Mucosa of stomach (tissue), 1 donor: ENCODE data around the gene CCDC191.

ENCODE experiments used
- H3K27me3 ChIP-seq: one replicate; pipeline ENCODE4 v1.7.0; 2013; ENCODE audit warnings: mild to moderate bottlenecking, low read length; ENCODE audit not compliant: control insufficient read depth, insufficient read depth
- H3K36me3 ChIP-seq: one replicate; pipeline ENCODE4 v1.7.0; 2013; ENCODE audit warnings: low read length; ENCODE audit not compliant: control insufficient read depth, insufficient read depth
- H3K4me1 ChIP-seq: one replicate; pipeline ENCODE4 v1.7.0; 2013; ENCODE audit warnings: mild to moderate bottlenecking, low read length; ENCODE audit not compliant: control insufficient read depth, insufficient read depth
- H3K4me3 ChIP-seq: one replicate; pipeline ENCODE4 v1.7.0; 2013; ENCODE audit warnings: low read length
- H3K9ac ChIP-seq: one replicate; pipeline ENCODE4 v1.7.0; 2013; ENCODE audit warnings: mild to moderate bottlenecking, low read length, moderate library complexity
- H3K9me3 ChIP-seq: one replicate; pipeline ENCODE4 v1.7.0; 2013; ENCODE audit warnings: mild to moderate bottlenecking, low read length, moderate library complexity; ENCODE audit not compliant: control insufficient read depth
- donor health status: Pancreatic carcinoma.

CCDC191 gene

DNA sequence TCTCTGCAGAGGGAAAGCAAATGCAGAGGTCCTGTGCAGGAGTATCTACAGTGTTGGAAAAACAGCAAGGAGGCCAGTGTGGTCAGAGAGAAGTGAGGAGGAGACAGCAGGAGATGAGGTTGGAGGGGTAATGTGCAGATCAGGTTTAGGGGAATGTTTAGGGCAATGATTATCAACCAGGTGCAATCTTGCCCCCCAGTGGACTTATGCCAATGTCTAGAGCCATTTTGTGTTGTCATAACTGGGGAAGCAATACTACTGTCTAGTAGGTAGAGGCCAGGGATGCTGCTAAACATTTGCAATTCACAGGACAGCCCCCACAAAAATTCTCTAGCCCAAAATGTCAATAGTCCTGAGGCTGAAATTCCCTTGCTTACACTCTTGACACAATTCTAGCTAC lies 13.1 kb downstream of the CCDC191 start:
- no peak overlapping the region for H3K9ac ChIP-seq
- no peaks in the 10 kb centered on the region for H3K27me3 ChIP-seq
- no peaks in the 10 kb centered on the region for H3K9me3 ChIP-seq
- H3K4me3 ChIP-seq, result no peak overlapping the region
- no peaks in the 10 kb centered on the region for H3K36me3 ChIP-seq
- H3K4me1 ChIP-seq, result no peaks in the 10 kb centered on the region

DNA sequence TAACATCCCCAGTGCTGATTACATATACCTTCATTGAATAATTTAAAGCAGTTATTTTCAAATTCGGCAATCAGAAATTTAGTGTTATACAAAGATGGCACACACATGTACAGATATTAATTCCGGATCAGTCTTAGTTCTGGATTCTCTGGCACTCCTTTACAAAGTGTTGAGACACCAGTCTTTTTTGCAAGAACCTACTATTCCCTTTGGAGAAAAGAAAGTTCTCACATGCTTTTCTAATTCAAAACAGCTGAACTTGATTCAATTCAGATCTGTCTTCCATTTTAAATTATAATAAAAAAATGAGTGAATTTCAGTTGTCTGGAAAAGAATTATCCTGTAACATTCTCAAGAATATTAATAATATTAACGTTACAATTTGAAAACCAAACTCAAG lies 20.4 kb downstream of the CCDC191 start:
- no peaks in the 10 kb centered on the region for H3K36me3 ChIP-seq
- H3K9ac ChIP-seq, result no peak overlapping the region
- no peak overlapping the region for H3K4me3 ChIP-seq
- H3K4me1 ChIP-seq, result no peaks in the 10 kb centered on the region
- no peaks in the 10 kb centered on the region for H3K27me3 ChIP-seq
- no peaks in the 10 kb centered on the region for H3K9me3 ChIP-seq

DNA sequence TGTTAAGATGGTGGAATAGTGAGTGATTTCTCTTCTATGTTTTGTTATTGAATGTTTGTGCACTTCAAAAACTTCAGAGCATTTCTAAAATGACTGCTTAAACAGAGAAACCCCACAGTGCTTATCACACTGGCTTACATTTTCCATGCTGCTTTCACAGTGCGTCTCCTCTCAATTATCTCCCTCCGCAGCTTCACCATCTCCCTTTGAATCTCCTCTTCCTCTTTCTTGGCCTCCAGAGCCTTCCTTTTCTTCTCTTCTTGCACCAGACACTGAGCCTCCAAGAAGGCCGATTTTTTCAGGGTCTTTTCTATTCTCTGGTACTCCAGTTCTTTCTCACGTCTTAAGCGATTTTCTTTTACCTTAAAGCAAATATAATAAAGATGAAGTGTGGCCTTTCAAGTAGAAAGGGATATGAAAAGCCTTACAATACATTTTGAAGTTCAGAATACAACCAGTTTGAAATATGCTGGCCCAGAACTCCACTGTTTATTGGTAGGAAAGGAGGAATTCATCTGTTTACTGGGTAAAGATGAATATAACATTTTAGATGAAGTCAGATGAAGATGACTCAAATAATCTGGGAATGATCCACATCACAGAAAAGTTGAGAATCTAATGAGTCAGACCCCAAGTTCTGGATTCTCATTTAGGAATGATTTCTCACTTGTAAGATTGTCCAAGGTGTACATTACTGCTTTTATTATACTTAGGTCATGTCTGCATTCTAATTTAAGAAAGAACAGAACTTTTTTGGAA lies 21.4 kb downstream of the CCDC191 start:
- H3K4me1 ChIP-seq, result no peaks in the 10 kb centered on the region
- no peak overlapping the region for H3K9ac ChIP-seq
- H3K27me3 ChIP-seq, result no peaks in the 10 kb centered on the region
- H3K36me3 ChIP-seq, result no peaks in the 10 kb centered on the region
- no peak overlapping the region for H3K4me3 ChIP-seq
- no peaks in the 10 kb centered on the region for H3K9me3 ChIP-seq

DNA sequence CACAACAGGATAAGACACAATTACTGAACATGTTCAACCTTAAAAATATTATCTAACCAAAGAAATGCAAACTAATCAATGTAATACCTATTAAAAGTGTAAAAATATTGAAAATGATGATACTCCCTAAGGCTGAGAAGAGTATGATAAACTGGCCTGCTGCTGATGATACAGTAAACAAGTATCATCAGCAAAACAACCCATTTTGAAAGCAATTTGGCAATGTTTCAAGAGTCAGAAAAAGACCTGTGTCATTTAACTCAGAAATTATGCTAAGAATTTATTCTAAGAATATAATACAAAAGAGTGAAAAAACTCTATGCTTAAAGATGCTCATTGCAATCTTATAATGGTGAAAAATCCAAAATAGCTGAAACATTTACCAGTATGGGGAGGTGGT lies 22.1 kb downstream of the CCDC191 start:
- H3K36me3 ChIP-seq, result no peaks in the 10 kb centered on the region
- H3K9ac ChIP-seq, result no peak overlapping the region
- no peak overlapping the region for H3K4me3 ChIP-seq
- H3K4me1 ChIP-seq, result no peaks in the 10 kb centered on the region
- no peaks in the 10 kb centered on the region for H3K9me3 ChIP-seq
- H3K27me3 ChIP-seq, result no peaks in the 10 kb centered on the region

DNA sequence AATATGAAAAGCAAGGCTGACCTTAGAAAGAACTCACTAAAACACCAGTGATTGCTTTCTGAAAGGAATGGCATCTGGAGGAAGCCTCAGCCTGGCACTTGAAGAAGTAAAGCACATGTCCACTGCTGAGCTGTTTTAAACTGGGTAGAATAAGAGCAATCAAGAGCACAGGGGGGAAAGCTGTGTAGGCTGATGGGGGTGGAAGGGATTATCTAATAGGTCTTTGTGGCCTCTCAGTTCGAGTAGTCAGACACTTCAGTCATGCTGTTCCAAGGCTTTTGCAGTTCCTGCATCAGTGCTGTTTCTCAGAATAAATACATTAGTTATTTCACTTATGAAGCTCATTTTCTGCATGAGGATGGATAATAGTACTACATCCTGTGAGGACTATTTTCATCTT lies 22.6 kb downstream of the CCDC191 start:
- H3K36me3 ChIP-seq, result no peaks in the 10 kb centered on the region
- H3K4me3 ChIP-seq, result no peak overlapping the region
- H3K27me3 ChIP-seq, result no peaks in the 10 kb centered on the region
- H3K9ac ChIP-seq, result no peak overlapping the region
- no peaks in the 10 kb centered on the region for H3K4me1 ChIP-seq
- H3K9me3 ChIP-seq, result no peaks in the 10 kb centered on the region

DNA sequence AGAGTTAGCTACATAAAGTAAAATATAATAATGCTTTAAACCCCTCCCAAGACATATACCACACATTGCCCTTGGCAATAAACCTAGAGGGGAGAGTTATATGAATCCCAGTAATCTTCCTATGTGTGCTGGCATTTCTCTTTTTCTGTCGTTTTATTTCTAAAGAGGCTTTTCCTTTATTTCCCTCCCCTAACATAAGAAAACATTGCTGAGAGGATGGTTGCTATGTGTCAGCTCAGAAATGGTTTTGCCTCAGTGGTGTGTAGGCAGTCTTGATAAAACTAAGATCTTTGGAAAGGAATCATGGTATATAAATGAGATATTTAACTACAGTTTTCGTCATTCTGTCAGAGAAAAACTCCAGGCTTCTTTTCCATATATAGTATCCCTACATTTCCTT lies 30.0 kb downstream of the CCDC191 start:
- H3K27me3 ChIP-seq, result no peaks in the 10 kb centered on the region
- no peaks in the 10 kb centered on the region for H3K9me3 ChIP-seq
- no peak overlapping the region for H3K4me3 ChIP-seq
- no peak overlapping the region for H3K9ac ChIP-seq
- H3K4me1 ChIP-seq, result no peaks in the 10 kb centered on the region
- no peaks in the 10 kb centered on the region for H3K36me3 ChIP-seq

DNA sequence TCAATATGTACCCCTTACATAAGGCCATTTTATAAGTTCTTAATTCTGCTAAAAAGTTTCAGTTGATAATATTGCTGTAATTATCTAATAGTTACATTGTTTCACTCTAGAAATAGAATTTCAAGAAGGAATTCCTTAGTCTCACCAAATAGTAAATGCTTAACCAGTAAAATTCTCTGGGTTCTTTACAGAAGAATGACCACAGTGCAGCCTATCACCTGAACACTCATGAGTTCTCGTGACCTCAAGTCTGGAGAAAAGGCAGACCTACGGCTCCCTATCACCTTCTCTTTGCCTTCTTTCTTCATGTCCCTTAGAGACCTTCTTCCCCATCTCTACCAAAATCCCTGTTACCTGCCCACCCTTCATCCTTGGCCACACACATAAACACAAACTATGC lies 30.9 kb downstream of the CCDC191 start:
- Histone ChIP-seq H3K4me3 (no peak overlapping the region), H3K9me3 (no peaks in the 10 kb centered on the region), H3K4me1 (no peaks in the 10 kb centered on the region), H3K36me3 (no peaks in the 10 kb centered on the region), H3K27me3 (no peaks in the 10 kb centered on the region), H3K9ac (no peak overlapping the region)

DNA sequence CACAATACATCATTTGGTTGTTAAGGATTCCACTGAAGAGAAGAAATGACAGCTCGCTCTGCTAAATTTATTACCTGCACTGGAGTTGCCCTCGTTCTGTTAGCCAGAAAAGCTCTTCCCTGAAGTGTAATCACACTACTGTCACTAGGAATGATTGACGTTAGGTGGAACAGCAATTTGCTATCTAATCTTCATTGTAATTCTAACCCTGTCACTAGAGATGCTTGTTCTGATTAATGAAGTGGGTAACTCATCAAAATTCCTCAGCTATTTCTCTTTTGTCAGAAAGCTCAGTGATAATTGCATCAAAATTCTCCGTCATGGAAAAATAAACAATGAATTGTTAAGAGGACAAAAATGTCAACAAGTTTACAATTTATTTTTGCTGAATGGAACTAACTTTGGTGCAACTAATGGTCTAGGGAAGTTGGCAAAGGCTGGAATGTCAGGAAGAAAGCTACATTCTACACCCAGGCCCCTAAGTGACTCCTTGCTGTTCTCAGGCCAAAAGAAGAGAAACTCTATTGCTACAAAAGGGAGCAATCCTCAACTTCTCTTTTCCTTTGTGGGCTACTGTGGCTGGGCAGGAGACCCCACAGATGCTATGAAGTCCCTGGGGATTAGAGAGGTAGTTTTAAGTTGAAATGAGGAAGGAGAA lies 34.1 kb downstream of the CCDC191 start:
- H3K36me3 ChIP-seq, result no peaks in the 10 kb centered on the region
- H3K27me3 ChIP-seq, result no peaks in the 10 kb centered on the region
- no peak overlapping the region for H3K4me3 ChIP-seq
- no peak overlapping the region for H3K9ac ChIP-seq
- no peaks in the 10 kb centered on the region for H3K9me3 ChIP-seq
- no peaks in the 10 kb centered on the region for H3K4me1 ChIP-seq

DNA sequence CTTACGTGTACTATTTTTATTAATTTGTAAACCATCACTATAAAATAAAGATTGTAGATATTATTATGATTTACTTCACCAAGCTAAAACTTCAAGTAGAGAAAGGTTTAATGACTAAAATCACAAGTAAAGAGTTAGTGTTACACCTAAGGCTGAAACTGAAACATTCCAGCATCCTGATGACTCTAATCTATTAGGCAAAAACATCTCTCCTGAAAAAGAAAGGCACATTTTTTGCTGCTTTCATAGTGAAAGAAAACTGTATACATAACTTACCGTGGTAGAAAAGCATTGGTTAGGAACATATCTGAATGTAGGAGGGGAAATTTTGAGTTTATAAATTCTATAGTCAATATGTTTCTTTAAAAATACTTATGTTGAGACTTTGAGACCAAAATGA lies 35.4 kb downstream of the CCDC191 start:
- Histone ChIP-seq H3K9me3 (no peaks in the 10 kb centered on the region), H3K4me1 (no peaks in the 10 kb centered on the region), H3K9ac (no peak overlapping the region)

DNA sequence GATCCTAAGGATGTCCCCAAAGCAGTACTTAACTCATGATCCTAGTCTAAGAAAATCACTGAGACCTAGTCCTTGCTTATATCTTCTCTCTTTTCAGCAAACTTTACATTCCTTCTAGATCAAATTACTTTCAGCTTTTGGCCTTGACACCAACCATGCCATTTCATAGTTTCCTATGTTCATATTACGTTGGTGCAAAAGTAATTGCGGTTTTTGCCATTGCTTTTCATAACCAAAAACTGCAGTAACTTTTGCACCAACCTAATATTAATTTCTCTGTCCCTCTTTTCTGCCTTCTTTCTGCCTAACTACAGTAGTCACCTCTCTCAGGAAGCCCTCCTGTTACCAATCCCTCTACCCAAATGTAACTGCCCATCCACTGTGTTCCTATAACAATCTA lies 36.8 kb downstream of the CCDC191 start:
- H3K4me1 ChIP-seq, result no peaks in the 10 kb centered on the region
- no peaks in the 10 kb centered on the region for H3K36me3 ChIP-seq
- no peaks in the 10 kb centered on the region for H3K9me3 ChIP-seq
- no peak overlapping the region for H3K9ac ChIP-seq
- no peak overlapping the region for H3K4me3 ChIP-seq
- no peaks in the 10 kb centered on the region for H3K27me3 ChIP-seq

More for the DNA sequence above, 35.4 kb downstream of the CCDC191 start:
- H3K27me3 ChIP-seq, result no peaks in the 10 kb centered on the region
- H3K36me3 ChIP-seq, result no peaks in the 10 kb centered on the region
- no peak overlapping the region for H3K4me3 ChIP-seq

DNA sequence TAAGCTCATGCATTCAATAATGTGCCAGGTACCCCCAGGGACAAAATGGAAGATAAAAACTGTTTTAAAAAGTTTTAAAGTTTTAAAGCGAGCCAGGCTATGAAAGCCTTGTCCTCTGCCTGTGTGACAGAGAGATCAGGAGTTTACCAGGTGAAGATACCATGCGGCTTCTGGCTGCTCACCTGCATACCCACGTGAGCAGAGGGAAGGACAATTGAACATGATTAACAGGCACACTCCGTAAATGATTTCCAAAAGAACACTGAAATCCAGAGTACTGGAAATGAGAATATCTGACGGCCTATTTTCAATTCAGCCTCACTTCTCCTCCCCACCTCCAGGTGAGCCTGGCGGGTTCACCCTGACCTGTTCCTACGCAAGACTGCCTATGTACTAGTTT lies 42.1 kb downstream of the CCDC191 start:
- no peaks in the 10 kb centered on the region for H3K36me3 ChIP-seq
- no peaks in the 10 kb centered on the region for H3K27me3 ChIP-seq

DNA sequence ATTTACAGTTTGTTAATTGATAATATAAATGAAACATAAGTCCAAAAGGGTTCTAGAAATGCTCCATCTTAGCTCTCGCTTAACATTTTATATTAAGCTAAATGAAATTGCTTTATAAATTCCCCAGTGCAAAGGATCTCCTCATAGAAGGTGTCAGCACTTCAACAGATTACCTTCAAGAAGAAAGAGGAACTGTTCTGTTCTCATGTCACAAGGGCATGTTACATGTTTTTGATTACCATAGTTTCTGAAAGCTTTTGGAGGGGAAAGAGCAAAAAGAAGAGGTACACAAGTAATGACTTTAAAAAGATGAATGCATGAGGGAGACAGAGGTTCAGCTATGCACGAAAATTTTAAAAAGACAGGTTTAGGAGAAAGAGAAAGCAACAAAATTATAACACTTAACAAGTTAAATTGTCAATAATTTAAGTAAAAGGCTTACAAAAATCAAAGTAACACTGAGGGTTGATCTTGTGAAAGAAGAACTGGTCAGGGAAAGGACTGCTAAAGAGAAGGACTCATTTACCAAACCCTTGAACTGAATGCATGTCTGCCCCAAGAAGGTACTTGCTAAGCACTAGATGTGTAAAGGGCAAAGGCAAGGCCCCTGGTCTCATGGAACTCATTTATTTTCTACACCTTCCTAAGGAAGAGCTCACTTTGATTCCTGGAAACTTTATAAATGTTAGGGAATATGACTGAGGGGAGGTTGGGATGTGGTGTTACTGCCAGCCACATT lies 45.1 kb downstream of the CCDC191 start:
- Histone ChIP-seq H3K9ac (no peak overlapping the region), H3K4me3 (no peak overlapping the region), H3K27me3 (no peaks in the 10 kb centered on the region), H3K4me1 (no peaks in the 10 kb centered on the region), H3K36me3 (no peaks in the 10 kb centered on the region), H3K9me3 (no peaks in the 10 kb centered on the region)

More for the DNA sequence above, 42.1 kb downstream of the CCDC191 start:
- H3K9ac ChIP-seq, result no peak overlapping the region
- no peaks in the 10 kb centered on the region for H3K9me3 ChIP-seq
- H3K4me1 ChIP-seq, result no peaks in the 10 kb centered on the region
- no peak overlapping the region for H3K4me3 ChIP-seq
